ENCODE data around the gene TUBGCP2. TPM values are rescaled to one million over a fixed set of nuclear protein-coding genes. Genes with fewer than 3 reads are reported as not detected.

TUBGCP2 gene
- total RNA-seq, 1 donor from 2014 or later, result 55.4 TPM

DNA sequence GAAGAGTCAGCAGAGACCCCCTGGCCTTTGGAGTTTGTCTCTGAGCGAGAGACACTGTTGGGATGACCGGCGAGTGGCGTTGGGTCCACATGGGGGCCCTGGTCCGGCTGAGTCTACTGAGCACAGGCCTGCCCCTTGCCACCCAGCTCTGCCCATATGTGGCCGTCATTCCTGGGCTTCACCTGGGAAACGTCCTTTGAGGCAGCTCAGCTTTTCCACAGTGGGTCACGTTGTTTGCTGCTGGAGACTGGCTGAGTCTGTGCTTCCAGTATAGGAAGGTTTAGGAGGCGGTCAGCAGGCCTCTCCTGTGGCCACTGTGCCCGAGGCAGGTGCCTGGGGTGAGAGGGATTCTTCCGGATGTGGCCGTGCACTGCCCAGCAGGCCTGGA is 49.1 kb downstream of the TUBGCP2 start:
- Histone ChIP-seq H3K4me1 (peaks cover 15% of the 10 kb centered on the region), H3K36me3 (no peaks in the 10 kb centered on the region), H3K27ac (no peak overlapping the region), H3K27me3 (peaks cover 29% of the 10 kb centered on the region), H3K79me2 (ENCODE audit: low read depth) (no peaks in the 10 kb centered on the region), H3K4me3 (no peak overlapping the region), H3F3A (ENCODE audit: low read depth) (peaks cover 8% of the 10 kb centered on the region), H3K9ac (no peak overlapping the region), H3K4me2 (no peak overlapping the region), H4K20me1 (ENCODE audit: low read depth) (no peaks in the 10 kb centered on the region), H2AFZ (replicated peaks) (no peak overlapping the region), H3K9me3 (ENCODE audit: low read depth) (no peaks in the 10 kb centered on the region)
- peaks cover 37% of the 10 kb centered on the region for H3K4me1 Mint-ChIP-seq
- H3K4me3 Mint-ChIP-seq, result peak overlapping the region; percentile 52
- H3K27ac Mint-ChIP-seq, result no peak overlapping the region
- no peaks in the 10 kb centered on the region for H3K9me3 Mint-ChIP-seq
- TF ChIP-seq EZH2phosphoT487 (IDR thresholded peaks at IDR 0.05) (no peak), EZH2 (IDR thresholded peaks at IDR 0.05) (no peak)
- TF ChIP-seq, protein P1, sequence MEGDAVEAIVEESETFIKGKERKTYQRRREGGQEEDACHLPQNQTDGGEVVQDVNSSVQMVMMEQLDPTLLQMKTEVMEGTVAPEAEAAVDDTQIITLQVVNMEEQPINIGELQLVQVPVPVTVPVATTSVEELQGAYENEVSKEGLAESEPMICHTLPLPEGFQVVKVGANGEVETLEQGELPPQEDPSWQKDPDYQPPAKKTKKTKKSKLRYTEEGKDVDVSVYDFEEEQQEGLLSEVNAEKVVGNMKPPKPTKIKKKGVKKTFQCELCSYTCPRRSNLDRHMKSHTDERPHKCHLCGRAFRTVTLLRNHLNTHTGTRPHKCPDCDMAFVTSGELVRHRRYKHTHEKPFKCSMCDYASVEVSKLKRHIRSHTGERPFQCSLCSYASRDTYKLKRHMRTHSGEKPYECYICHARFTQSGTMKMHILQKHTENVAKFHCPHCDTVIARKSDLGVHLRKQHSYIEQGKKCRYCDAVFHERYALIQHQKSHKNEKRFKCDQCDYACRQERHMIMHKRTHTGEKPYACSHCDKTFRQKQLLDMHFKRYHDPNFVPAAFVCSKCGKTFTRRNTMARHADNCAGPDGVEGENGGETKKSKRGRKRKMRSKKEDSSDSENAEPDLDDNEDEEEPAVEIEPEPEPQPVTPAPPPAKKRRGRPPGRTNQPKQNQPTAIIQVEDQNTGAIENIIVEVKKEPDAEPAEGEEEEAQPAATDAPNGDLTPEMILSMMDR (IDR thresholded peaks at IDR 0.05), result no peak
- DNase-seq (ENCODE audit: low spot score), result no peak
- H3K36me3 Mint-ChIP-seq, result no peaks in the 10 kb centered on the region
- peaks cover 14% of the 10 kb centered on the region for H3K27me3 Mint-ChIP-seq (ENCODE audit: insufficient read depth, low read depth)

DNA sequence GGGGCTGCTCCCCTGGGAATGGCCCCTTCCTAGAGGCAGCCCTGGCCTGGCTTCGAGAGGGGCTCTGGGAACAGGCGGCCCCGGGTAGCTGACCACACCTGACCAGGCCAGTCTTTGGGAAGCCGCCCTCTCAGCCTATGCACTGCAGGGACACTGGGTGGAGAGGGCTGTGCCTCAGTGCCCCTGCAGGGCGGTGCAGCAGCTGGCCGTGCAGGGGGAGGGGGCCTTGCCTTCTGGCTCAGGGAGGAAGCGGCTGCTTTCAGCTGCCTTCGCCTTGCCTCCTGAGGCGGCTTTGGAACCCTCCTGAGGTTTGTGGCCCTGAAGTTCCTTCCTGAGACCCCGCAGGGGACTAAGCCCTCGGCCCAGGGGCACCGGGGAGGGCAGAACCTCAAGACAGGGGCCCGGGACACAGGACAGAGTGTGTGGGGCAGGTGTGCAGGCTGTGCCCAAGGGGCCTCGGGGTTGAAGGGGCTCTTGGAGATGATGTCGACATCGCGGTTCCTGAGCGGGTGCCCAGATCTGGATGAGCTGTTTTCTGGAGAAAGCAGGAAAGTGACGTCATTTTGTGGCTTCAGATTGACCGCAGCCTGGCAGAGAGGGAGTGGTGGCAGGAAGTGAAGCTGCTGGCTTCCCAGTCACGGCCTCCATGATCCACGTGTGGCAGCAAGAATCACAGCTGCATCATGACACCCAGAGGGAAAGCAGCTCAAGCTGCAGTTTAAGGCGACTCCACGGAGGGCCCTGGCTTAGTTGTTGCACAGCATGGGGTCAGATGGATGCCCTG is 49.7 kb downstream of the TUBGCP2 start:
- no peak overlapping the region for H3K27ac Mint-ChIP-seq
- Histone ChIP-seq H3K27me3 (peaks cover 24% of the 10 kb centered on the region), H3K79me2 (ENCODE audit: low read depth) (no peaks in the 10 kb centered on the region), H3K4me1 (peaks cover 20% of the 10 kb centered on the region), H2AFZ (replicated peaks) (no peak overlapping the region), H3K4me2 (no peak overlapping the region), H3K9ac (no peak overlapping the region), H4K20me1 (ENCODE audit: low read depth) (no peaks in the 10 kb centered on the region), H3K9me3 (ENCODE audit: low read depth) (no peaks in the 10 kb centered on the region), H3F3A (ENCODE audit: low read depth) (peaks cover 8% of the 10 kb centered on the region), H3K4me3 (no peak overlapping the region), H3K36me3 (no peaks in the 10 kb centered on the region), H3K27ac (no peak overlapping the region)
- no peak for DNase-seq (ENCODE audit: low spot score)
- no peaks in the 10 kb centered on the region for H3K36me3 Mint-ChIP-seq
- peaks cover 13% of the 10 kb centered on the region for H3K27me3 Mint-ChIP-seq (ENCODE audit: insufficient read depth, low read depth)
- no peaks in the 10 kb centered on the region for H3K9me3 Mint-ChIP-seq
- TF ChIP-seq EZH2 (IDR thresholded peaks at IDR 0.05) (no peak), EZH2phosphoT487 (IDR thresholded peaks at IDR 0.05) (no peak)
- TF ChIP-seq, protein P1 (IDR thresholded peaks at IDR 0.05), result no peak
- peaks cover 39% of the 10 kb centered on the region for H3K4me1 Mint-ChIP-seq
- peak overlapping the region; percentile 38 for H3K4me3 Mint-ChIP-seq

DNA sequence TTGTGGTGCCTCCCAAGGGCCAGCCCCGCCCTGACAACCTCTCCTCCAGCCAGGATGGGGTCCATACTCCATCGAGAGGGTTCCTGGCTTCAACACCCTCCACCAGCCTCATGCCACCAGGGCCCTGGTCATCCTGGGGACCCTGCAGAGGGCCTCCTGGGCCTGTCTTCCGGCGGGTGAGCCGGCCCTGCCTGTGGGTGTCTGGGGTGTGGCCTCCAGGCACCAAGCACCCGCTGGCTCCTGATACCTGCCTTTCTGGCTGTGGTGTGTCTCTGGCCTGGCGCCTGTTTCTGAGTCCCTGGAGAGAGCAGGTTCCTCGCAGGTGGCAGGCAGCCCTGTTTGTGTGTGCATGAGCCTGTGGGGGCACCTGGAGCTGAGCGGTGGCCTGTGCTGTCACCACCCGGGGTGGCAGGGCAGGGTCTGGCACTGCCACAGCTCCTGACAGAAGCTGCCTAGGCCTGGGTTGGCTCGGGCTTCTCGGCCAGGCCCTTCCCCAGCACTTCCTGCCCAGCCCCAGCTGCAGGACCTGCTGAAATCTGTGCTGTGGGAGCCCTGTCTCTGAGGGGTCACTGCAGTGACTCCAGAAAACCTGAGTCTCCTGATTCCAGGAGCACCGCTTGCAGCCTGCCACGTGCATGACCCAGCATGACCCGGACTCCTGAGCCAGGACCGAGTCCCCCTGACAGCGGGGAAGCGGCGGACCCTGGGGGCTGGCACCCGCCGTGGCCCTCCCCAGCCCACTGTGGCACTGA is 50.4 kb downstream of the TUBGCP2 start:
- H3K79me2 ChIP-seq (ENCODE audit: low read depth), result no peaks in the 10 kb centered on the region
- no peak overlapping the region for H3K4me3 ChIP-seq
- peaks cover 20% of the 10 kb centered on the region for H3K4me1 ChIP-seq
- no peak overlapping the region for H3K9ac ChIP-seq
- H4K20me1 ChIP-seq (ENCODE audit: low read depth), result no peaks in the 10 kb centered on the region
- Mint-ChIP-seq H3K4me1 (peaks cover 34% of the 10 kb centered on the region), H3K9me3 (no peaks in the 10 kb centered on the region), H3K4me3 (no peak overlapping the region), H3K27ac (no peak overlapping the region), H3K27me3 (ENCODE audit: insufficient read depth, low read depth) (peaks cover 11% of the 10 kb centered on the region), H3K36me3 (no peaks in the 10 kb centered on the region)
- H2AFZ ChIP-seq (replicated peaks), result no peak overlapping the region
- DNase-seq (ENCODE audit: low spot score), result no peak
- no peaks in the 10 kb centered on the region for H3K9me3 ChIP-seq (ENCODE audit: low read depth)
- no peak overlapping the region for H3K27ac ChIP-seq
- no peaks in the 10 kb centered on the region for H3K36me3 ChIP-seq
- H3F3A ChIP-seq (ENCODE audit: low read depth), result peaks cover 8% of the 10 kb centered on the region
- TF ChIP-seq EZH2phosphoT487 (IDR thresholded peaks at IDR 0.05) (no peak), EZH2 (IDR thresholded peaks at IDR 0.05) (no peak)
- H3K4me2 ChIP-seq, result no peak overlapping the region
- peaks cover 19% of the 10 kb centered on the region for H3K27me3 ChIP-seq

Measured in neural progenitor cell (in vitro differentiated cells).